Transverse colon (tissue), 4 donors: Measurements from ENCODE around the gene OPA1.

Experiments
- EP300 ChIP-seq: sonication (generic); formaldehyde crosslinking; IDR thresholded peaks from one replicate; pipeline ENCODE4 v1.6.1; 2017; ENCODE audit warnings: antibody characterized with exemption, low read depth
- POLR2A ChIP-seq: fragments of 450-650 bp; IDR thresholded peaks from one replicate; pipeline ENCODE4 v1.6.1; 2016; ENCODE audit warnings: antibody characterized with exemption, mild to moderate bottlenecking, moderate library complexity
- POLR2AphosphoS5 ChIP-seq, 3 donors: sonication (generic); formaldehyde crosslinking; IDR thresholded peaks; one replicate each; pipeline ENCODE4 v1.6.1; 2016; ENCODE audit warnings: antibody characterized with exemption in 3 of 3
- TF ChIP-seq, protein P1 (sequence below), 5 experiments: fragments of 200-600 bp in 3 of 5; fragments of 450-650 bp in 2 of 5; sonication (generic) in 3 of 5; IDR thresholded peaks; 1 replicate in 2 of 5; 2 replicates in 3 of 5; pipeline ENCODE4 v1.5.1; 2016 to 2017; ENCODE audit warnings: antibody characterized with exemption in 5 of 5, inconsistent platforms in 3 of 5, mild to moderate bottlenecking in 2 of 5, moderate library complexity in 1 of 5

- TF ChIP-seq, protein P1, sequence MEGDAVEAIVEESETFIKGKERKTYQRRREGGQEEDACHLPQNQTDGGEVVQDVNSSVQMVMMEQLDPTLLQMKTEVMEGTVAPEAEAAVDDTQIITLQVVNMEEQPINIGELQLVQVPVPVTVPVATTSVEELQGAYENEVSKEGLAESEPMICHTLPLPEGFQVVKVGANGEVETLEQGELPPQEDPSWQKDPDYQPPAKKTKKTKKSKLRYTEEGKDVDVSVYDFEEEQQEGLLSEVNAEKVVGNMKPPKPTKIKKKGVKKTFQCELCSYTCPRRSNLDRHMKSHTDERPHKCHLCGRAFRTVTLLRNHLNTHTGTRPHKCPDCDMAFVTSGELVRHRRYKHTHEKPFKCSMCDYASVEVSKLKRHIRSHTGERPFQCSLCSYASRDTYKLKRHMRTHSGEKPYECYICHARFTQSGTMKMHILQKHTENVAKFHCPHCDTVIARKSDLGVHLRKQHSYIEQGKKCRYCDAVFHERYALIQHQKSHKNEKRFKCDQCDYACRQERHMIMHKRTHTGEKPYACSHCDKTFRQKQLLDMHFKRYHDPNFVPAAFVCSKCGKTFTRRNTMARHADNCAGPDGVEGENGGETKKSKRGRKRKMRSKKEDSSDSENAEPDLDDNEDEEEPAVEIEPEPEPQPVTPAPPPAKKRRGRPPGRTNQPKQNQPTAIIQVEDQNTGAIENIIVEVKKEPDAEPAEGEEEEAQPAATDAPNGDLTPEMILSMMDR (IDR thresholded peaks at IDR 0.05) = no peak
- TF ChIP-seq POLR2A = no peak
- no peak for TF ChIP-seq POLR2AphosphoS5 (IDR thresholded peaks at IDR 0.05)
- TF ChIP-seq EP300 = no peak
Observed at GRCh38 chr3:193711166-193711485, 118.1 kb downstream of the OPA1 start.
